RWPE1 (cell line): ENCODE results near the gene YPEL3.
A peak's percentile ranks its signal among the peaks of the same experiment; 100 is the strongest.

ENCODE experiments used
- CTCF ChIA-PET: fragments of 350-600 bp; sonication (Branson Sonifier 250); formaldehyde crosslinking; extraction: SDS; loops from one replicate; lab custom pipeline; 2021; lab: Yijun Ruan, JAX
- POLR2A ChIA-PET: fragments of 400-600 bp; formaldehyde crosslinking; extraction: SDS; loops from one replicate; lab custom pipeline; 2020; ENCODE audit warnings: antibody characterized with exemption; ENCODE audit not compliant: low non-redundant PET; lab: Yijun Ruan, JAX
- DNase-seq: peaks from one replicate; pipeline ENCODE4 v3.0.0; 2012; ENCODE audit warnings: low spot score
- H3K27ac ChIP-seq: fragments of 450-650 bp; 2 replicates; pipeline ENCODE4 v1.5.1; 2017
- CTCF ChIP-seq: fragments of 450-650 bp; conservative IDR thresholded peaks from 2 replicates; pipeline ENCODE4 v1.5.1; 2017; ENCODE audit warnings: low read depth, mild to moderate bottlenecking

The YPEL3 gene, protein sequence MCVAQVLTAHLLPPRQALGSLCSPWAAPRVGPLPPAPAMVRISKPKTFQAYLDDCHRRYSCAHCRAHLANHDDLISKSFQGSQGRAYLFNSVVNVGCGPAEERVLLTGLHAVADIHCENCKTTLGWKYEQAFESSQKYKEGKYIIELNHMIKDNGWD

DNA sequence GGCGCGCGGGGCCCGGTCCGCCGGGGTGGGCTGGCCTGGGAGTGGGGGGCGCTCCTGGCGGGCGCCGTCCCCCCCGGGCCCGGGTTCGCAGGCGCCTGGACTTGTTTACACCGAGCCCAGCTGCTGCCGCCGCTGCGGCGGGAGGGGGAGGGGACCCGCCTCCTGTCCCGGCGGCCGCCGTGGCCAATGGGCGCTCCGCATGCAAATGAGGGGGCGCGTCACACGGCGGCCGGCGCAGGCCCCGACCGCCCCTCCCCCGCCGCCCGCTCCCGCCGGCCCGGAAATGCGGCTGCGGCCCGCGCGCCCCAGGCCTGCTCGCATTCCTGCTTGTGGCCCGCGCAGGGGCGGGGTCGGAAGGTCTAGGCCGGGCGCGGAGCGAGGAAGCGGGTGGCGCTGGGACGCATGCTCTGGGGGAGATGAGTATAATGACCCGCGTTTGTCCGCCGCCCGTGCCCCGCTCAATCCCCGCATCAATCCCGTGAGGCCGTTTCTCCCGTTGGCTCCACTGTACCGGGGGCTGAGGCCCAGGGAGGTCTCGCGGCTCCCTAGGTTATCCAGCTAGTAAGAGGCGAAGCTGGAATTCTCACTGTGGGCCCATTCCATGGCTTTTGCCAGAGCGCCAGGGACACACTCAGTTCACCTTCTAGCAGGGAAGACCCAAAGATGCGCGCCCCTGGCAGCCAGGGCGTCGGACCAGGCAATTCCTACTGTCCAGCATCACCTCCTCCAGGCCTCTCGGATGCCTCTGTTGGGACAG, at the start of gene YPEL3:
TSS of gene YPEL3 (minus strand) at position 109 of the 757 bp plus-strand sequence. CDS start 731 bp downstream, outside the sequence.
- CTCF ChIA-PET, result interaction anchor here (0.7 kb wide), 1 partner anchor 78 kb away, joined by 3 read pairs; no protein-coding TSS in a partner anchor
- no peak for TF ChIP-seq CTCF
- DNase-seq, result peak; percentile 92
- POLR2A ChIA-PET, result no interaction called here
- H3K27ac ChIP-seq, result peak within 1 kb of the TSS; percentile 83

- no peak for DNase-seq
- H3K27ac ChIP-seq, result no peak overlapping the region
- no peak for TF ChIP-seq CTCF
- ChIA-PET CTCF (no interaction called here), POLR2A (no interaction called here)
Measured at GRCh38 chr16:30145657-30146056, 49.6 kb upstream of the YPEL3 start.

DNA sequence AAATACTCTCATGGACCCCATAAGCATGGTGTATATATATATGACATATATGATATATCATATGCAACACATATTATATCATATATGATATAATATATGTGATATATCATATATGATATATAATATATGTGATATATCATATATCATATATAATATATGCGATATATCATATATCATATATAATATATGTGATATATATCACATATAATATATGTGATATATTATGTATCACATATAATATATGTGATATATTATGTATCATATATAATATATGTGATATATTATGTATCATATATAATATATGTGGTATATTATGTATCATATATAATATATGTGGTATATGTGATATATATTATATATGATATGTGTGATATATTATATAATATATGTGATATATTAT, 48.9 kb upstream of the YPEL3 start:
- ChIA-PET CTCF (no interaction called here), POLR2A (no interaction called here)
- no peak for TF ChIP-seq CTCF
- H3K27ac ChIP-seq, result no peak overlapping the region
- DNase-seq, result no peak

- POLR2A ChIA-PET, result no interaction called here
- CTCF ChIA-PET, result no interaction called here
Measured at GRCh38 chr16:30144017-30144416, 48.0 kb upstream of the YPEL3 start.

DNA sequence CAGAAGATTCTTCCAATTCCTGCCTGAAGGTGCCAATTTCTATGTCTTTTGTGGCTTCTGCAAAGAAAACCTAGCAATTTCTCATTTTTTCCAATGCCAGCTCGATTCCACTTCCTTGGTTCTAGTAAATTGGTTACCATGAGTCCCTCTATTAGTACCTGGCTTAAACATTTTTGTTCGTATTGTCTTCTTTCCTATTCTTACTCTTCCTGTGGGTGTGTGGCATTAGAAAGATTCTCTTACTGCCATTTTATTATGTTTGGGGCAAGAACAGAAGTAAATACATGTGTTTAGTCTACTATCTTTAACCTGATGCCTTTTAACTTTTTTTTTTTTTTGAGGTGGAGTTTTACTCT, 47.3 kb upstream of the YPEL3 start:
- no peak for TF ChIP-seq CTCF
- POLR2A ChIA-PET, result no interaction called here
- CTCF ChIA-PET, result interaction anchor here (0.6 to 1.1 kb wide), 3 partner anchors 38 to 71 kb away, joined by 3 to 6 read pairs (median 4); partner anchors contain the start of gene TBX6
- H3K27ac ChIP-seq, result no peak overlapping the region
- no peak for DNase-seq

More at GRCh38 chr16:30144017-30144416, 48.0 kb upstream of the YPEL3 start:
- H3K27ac ChIP-seq, result no peak overlapping the region
- no peak for TF ChIP-seq CTCF
- no peak for DNase-seq

GRCh38 chr16:30142672-30143346, 46.8 kb upstream of the YPEL3 start:
- CTCF ChIA-PET, result interaction anchor here (0.6 to 1.1 kb wide), 3 partner anchors 38 to 70 kb away, joined by 3 to 6 read pairs (median 4); partner anchors contain the start of gene TBX6

More at GRCh38 chr16:30142672-30143346, 46.8 kb upstream of the YPEL3 start:
- POLR2A ChIA-PET, result no interaction called here
- H3K27ac ChIP-seq, result no peak overlapping the region
- no peak for TF ChIP-seq CTCF
- DNase-seq, result no peak
